NCI-H1092 treated with DMSO at 0.1 percent for 48 hours (cell line): ENCODE data around the gene OTUD1.

Experiments used
- DNase-seq: peaks from one replicate; lab custom pipeline; 2025; lab: John Stamatoyannopoulos, UW

OTUD1 gene

GRCh38 chr10:23469596-23470237, 30.8 kb downstream of the OTUD1 start:
- no peak for DNase-seq

DNA sequence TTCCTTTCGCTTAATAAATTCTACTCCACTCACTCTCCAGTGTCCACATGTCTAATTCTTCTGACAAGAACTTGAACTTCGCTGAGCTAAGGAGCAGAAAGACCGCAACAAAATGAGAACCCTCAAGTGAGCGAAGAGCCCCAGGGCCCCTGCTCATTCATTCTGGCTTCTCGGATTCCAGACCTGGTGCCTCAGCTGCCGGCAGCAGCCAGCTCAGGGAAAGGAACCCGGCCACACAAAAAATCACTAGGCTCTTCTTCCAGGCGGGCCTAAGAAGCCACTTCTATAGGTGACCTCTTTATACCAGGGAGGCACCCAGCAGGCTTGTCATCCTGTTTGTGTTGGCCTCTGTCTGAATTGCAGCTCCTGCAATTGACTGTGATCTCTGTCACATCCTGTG, 33.3 kb downstream of the OTUD1 start:
- no peak for DNase-seq

GRCh38 chr10:23474081-23474480, 35.2 kb downstream of the OTUD1 start:
- no peak for DNase-seq

DNA sequence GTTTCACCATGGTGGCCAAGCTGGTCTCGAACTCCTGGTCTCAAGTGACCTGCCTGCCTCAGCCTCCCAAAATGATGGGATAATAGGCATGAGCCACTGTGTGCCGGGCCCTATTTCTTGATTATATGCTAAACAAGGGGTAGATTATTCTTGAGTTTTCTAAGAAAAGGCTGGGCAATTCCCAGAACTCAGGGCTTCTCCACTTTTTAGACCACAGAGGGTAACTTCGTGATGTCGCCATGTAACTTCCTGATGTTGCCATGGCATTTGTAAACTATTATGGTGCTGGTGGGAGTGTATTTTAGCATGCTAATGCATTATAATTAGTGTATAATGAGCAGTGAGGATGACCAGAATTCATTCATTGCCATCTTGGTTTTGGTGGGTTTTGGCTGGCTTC, 35.8 kb downstream of the OTUD1 start:
- DNase-seq, result no peak

DNA sequence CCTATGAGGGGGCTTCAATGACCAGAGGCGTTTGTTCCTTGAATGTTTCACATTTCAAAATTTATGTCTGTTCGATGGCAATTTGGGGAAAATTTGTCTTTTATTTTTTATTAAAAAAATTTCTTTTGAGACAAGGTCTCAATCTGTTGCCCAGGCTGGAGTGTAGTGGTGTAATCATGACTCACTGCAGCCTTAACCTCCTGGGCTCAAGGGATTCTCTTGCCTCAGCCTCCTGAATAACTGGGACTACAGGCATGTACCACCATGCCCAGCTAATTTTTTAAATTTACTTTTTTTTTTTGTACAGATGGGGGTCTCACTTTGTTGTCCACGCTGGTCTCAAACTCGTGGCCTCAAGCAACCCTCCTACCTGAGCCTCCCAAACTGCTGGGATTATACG, 39.7 kb downstream of the OTUD1 start:
- no peak for DNase-seq

DNA sequence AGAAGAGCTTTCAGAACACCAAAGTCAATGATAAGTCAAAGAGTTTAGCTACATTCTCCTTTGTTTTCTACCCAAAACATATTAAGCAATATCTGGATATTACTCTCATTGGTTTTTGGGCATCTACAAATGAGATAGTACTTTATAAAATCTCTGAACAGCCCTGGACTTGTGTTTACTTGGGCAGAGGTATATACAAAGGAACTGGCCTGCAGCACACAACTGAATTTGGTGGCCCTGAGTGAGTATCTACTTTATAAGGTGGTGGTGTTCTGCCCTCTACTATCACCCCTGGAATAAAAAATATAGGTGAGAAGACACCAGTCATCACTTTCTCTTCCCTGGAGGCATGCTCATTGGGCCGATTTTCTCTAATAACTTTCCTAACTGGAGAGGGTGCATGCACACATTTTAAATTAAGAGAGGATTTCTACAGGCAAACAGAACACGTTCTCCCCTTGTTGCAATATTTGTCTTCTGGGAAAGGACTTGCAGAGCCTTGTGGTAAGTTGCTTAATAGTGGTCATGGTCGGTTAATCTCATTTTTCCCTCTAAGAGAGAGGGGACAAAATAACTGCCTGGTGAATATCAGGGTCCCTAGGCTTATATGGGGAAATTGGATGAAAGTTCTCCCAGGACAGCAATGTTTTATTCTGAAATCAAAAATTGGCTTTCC, 41.1 kb downstream of the OTUD1 start:
- DNase-seq, result no peak

DNA sequence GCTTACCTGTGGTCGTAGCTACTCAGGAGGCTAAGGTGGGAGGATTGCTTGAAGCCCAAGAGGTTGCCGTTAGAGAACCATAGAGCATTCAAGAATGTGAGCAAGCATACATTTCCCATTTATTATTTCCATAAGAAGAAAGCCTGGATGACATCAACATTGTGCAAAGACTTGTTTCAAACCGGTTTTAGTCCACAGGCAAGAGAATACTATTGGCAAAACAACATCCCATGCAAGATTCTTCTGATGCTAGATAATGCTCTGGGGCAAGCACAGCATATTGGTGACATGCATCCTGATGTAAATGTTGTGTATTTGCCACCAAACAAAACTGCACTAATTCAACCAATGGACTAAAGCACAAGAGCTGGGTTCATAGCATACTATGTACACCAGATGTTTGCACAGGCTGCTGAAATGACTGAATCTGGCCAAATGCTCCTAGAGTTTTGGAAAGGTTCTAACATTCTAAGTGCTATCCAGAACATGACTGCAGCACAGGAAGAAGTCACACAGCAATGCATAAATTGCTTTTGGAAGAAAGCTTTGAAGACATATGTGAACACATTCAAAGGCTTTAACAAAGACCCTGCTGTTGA, 42.6 kb downstream of the OTUD1 start:
- DNase-seq, result no peak

- no peak for DNase-seq
Observed at GRCh38 chr10:23490115-23490514, 51.2 kb downstream of the OTUD1 start.
